GM19455 (cell line): ENCODE measurements around the gene TMIGD1.
A peak's percentile ranks its signal among the peaks of the same experiment; 100 is the strongest.

ENCODE experiments used
- ATAC-seq: cut with Tn5 transposase; IDR thresholded peaks from one replicate; pipeline ENCODE4 v1.9.1; 2021; ENCODE audit not compliant: unreplicated experiment

TMIGD1 gene

GRCh38 chr17:30333503-30334360 lies at the start of gene TMIGD1:
Gene TMIGD1 (minus strand): TSS chr17:30334057. CDS start chr17:30332133, 1,924 bp downstream.
- no peak for ATAC-seq

GRCh38 chr17:30382345-30382744 lies 48.5 kb upstream of the TMIGD1 start:
- no peak for ATAC-seq

DNA sequence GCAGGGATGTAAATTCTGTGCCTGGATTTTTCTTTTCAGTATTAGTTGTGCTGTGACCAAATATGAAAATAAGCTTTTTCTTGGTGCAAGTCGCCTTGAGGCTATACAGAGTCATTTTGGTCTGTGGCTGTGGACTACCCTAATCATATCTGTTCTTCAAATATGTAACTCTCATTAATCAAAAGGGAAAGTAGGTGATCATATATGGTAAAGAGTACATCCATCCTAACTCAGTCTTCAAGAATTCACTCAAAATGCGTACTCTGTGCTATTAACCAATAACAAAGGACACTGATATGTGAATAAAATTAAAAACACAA lies 47.4 kb upstream of the TMIGD1 start:
- ATAC-seq, result no peak

DNA sequence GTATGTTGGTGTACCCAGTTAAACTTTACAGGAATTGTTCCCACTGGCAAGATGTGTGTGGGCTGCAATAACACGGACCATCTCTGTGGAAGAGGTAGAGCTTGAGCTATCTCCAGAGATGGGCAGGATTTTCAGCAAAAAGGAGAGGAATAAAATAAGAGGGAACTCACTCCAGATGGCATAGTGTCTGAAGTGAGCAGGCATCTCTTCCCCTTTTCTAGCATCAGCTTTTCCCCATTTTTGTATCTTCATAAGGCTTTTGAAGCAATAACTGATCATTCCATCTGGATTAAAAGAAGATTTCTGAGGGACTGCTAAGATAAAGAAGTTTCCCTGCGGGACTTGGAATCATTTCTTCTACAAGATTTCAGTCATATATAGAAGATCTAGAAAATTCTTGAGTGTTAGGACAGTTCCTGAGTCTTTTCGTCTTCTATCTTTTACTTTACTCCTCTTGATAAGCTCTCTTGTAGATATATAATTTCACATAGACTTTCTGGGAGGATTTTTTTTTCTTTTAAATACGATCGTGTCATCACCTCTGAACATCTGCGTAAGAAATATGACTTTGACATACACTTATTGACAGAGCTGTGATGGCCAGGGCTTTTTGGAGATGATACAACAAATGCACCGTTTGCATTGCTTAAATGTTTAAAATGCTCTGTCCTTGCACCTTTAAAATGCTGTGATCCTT lies 46.9 kb upstream of the TMIGD1 start:
- no peak for ATAC-seq

GRCh38 chr17:30379903-30380381 lies 46.1 kb upstream of the TMIGD1 start:
- ATAC-seq, result peak; percentile 13

- ATAC-seq, result peak; percentile 11
Observed at GRCh38 chr17:30379303-30379902, 45.5 kb upstream of the TMIGD1 start.

DNA sequence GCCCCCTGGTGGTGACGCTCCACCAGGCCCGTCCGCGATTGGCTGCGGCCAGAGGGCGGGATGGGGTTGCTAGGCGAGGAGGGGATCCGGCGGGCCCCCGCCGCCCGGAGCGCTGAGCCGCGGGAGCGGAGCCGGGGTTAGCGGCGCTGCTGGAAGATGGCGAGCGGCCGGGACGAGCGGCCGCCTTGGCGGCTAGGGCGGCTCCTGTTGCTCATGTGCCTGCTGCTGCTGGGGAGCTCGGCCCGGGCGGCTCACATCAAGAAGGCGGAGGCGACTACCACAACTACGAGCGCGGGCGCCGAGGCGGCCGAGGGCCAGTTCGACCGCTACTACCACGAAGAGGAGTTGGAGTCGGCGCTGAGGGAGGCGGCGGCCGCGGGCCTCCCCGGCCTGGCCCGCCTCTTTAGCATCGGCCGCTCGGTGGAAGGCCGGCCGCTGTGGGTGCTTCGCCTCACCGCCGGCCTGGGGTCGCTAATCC lies 45.0 kb upstream of the TMIGD1 start, which contains the start of gene CPD:
TSS of gene CPD (plus strand) at position 103 of the 478 bp plus-strand sequence. CDS start at position 157, 54 bp downstream.
- peak; percentile 79 for ATAC-seq

DNA sequence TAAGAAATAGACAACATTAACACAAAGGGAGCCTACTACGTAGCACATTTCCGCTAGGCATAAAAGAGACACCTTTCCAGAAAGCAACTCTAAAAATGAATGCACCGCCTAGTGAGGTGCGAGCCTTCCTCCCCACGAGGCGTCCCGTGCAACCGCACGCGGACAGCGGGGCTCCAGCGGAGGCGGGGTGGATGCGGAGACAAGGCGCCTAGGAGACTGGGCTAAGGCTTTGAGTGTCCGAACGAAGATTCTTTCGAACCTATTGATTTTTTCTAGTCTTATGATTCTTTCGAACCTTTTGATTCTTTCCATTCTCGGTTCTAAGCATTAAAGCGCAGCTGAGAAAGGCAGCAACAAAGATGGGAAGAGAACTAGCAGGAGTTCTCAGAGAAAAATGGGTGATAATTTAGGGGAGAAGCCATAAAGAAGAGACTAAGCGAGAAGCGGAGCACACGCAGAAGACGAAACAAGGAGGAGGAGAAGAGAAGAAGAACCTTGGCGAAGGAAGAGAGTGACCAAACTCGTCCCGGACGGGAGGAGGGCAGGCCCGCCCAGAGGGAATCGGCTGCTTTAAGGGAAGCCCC lies 44.5 kb upstream of the TMIGD1 start:
- no peak for ATAC-seq

DNA sequence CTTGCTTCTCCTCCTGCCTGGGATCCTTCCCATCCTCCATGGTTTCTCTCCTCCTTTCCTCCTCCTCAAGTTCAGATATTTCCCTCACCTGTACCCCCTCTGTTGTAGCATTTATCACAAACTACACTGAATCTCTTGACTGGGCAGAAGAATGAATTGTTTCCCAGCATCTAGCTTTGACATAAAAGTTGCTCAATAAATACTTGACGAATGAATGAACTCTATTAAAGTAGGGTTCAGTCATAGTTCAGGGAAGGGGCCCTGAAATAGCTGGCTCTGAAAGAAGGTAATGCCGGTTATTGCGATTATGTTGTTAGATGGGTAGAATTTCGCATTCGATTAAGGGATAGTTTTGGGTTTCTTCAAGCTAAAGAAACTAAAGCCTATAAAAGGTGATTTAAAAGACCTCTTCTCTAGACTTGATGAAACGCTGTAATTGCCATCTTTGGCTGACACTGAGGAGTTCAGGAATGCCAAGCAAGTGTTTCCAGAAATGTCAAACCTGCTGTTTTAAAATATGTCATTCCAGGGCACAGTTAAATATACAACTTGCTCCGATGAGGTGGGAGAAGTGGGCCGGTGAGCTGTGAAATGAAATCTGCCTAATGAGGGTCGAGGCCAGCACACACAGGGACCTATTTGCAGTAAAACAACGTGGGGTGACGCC lies 43.9 kb upstream of the TMIGD1 start:
- no peak for ATAC-seq

- no peak for ATAC-seq
Observed at GRCh38 chr17:30376621-30377452, 43.0 kb upstream of the TMIGD1 start.

DNA sequence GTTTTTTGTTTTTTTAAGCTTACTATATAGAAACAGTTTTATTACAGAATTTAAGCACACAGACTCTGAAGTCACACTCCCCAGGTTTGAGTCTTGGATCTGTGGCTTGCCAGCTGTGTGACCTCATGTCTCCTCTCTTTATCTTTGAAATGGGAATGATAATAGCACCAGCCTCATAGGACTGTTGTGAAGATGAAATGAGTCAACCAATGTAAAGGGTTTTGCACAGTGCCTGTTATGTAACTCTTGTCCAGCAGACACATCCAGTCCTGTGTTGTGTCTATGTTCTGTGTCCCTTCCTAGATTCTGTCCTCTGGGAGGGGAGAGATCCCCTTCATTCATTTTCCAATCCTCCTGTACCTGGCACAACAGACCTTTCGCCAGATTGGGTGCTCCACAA lies 41.8 kb upstream of the TMIGD1 start:
- no peak for ATAC-seq

DNA sequence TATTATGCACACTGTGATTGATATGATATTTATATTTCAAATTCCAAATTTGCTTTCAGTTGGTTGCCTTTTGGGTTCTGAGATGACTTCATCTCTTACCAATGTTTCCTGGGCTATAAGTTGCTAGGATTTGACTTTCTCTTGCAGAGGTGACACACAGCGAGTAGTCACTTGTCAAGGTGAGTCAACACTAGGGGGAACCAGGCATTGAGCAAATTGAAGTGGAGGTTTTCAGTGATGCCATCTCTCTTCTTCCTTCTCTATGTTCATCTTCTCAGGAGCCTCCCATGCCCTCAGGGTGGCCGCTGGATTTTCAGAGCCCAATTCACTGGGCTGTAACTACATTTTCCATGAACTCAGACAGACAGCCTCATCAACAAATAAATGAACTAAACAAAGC lies 38.9 kb upstream of the TMIGD1 start:
- no peak for ATAC-seq

DNA sequence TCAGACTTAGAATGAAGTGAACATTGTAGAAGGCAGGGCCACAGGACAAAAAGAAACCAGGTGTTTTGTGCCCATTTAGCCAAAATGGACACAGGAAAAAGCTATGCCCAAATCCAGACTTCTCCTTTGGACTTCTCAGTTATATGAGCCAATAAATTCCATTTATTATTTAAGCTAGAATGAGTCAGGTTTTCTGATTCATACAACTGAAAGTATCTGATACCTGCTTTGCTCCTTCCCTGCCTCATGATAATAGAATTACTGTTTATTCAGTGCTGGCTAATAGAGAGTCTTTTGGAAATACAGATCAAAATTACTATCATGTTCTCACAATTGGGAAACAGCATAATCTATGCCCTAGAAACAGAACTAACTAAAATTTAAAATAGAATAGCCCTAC lies 36.1 kb upstream of the TMIGD1 start:
- ATAC-seq, result no peak

DNA sequence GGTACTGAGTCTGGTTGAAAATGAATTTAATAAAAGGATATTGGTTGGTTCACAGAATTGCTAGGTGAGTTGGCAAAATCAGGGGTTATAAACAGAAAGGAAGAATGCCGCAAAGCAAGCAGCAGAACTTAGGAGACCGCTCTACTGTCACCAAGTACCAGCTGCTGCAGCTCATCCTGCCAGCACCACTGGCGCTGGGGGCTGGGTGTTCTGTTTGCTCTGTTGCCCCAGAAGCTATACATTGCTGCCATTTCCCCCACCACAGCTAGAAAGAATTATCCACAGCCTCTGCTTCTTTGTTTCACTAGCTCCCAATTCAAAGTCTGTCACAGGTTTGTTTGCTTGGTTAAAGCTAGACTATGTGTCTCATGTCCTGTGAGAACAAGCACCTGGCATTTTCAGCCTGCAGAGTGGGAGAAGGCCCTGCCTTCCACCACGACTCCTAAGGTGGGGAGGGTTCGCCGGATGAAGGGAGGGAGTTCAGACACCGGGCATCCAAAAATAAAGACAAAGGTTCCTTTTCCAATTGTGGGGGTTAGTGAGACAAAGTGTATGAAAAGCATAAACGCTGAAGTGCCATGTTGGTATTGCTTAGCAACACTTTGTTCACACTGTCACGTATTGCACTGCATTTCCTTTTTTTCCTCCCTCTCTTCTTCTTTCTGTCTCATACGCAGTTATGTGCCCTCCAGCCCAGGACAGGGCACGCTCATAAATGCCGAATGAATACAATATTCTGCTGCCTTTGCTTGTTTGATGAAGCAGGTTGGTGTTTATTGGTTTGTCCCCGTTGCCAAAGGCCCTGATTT lies 35.3 kb upstream of the TMIGD1 start:
- no peak for ATAC-seq

DNA sequence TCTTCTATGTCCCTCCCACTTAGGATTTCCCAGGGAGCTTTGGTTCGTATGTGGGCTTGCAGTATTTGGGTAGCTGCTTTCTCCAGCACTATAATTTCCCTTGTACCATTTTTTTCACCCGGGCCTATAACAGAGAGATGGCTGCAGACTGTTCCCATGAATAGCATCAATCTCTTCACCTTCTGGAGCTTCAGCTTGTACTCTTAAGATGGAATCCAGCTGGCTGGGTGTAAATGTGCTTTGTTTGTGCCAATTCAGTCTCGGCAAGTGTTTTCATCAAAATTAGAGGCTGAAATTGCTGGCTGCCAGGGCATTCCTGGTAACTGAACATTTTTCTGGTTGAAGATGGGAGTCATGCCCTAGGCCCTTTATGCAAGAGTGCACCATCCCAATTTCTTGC lies 32.7 kb upstream of the TMIGD1 start:
- ATAC-seq, result no peak

- peak; percentile 69 for ATAC-seq
Observed at GRCh38 chr17:30363715-30364202, 29.9 kb upstream of the TMIGD1 start.

- no peak for ATAC-seq
Observed at GRCh38 chr17:30361766-30362279, 28.0 kb upstream of the TMIGD1 start.

DNA sequence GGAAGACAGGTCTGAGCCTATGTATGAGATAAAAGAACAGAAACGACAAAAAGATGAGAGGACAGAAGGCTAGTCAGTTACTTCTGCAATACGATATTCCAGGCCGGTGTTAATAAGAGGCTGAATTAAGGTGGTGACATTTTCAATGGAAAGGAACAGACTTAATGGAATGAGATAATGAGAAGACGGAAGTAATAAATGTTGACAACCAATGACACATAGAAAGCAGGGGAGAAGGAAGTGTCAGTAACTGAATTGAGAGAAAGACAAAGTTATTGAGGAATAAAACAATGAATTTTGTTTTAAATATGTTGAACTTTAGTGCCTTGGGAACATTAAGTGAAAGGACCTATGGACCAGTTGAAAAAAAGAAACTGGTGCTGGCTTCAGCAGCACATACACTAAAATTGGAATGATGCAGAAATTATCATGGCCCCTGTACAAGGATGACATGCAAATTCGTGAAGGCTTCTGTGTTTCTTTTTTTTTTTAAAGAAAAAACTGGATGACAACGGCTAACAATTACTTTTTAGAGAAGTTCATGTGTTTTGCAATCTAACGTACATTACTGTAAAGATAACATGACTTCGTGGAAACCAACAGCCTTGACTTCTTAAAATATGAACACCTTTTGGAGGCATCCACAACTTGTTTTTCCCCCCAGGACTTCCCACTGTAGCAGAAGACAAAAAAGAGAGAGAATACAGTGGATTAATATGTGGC lies 26.4 kb upstream of the TMIGD1 start:
- ATAC-seq, result no peak
